Thoracic aorta (tissue), 2 donors: ENCODE data around the gene SOCS7. TPM values are rescaled to one million over a fixed set of nuclear protein-coding genes. Genes with fewer than 3 reads are reported as not detected.
"Not testable (repeated sequence)": the region's sequence is repeated elsewhere in the genome, so short reads cannot be mapped to it uniquely, and the experiment has no call there.

Source experiments
- ATAC-seq: fragments of 150-250 bp; one replicate; pipeline ENCODE4 v1.8.0; 2017; ENCODE audit warnings: low read depth; ENCODE audit not compliant: insufficient number of reproducible peaks, low FRiP score
- DNase-seq: peaks from one replicate; pipeline ENCODE4 v3.0.0-alpha.2; 2020; ENCODE audit warnings: low spot score
- H3K27ac ChIP-seq, 2 donors: fragments of 200-600 bp; sonication (generic); 1 replicate in 1 of 2; 2 replicates in 1 of 2; pipeline ENCODE4 v1.5.1; 2016; ENCODE audit warnings: mild to moderate bottlenecking in 2 of 2, moderate library complexity in 2 of 2
- H3K27me3 ChIP-seq: fragments of 200-600 bp; sonication (generic); replicated peaks from 2 replicates; pipeline ENCODE4 v1.6.0; 2016; ENCODE audit warnings: mild to moderate bottlenecking; ENCODE audit not compliant: insufficient read depth
- H3K36me3 ChIP-seq: fragments of 200-600 bp; sonication (generic); one replicate; pipeline ENCODE4 v1.5.1; 2016
- H3K4me1 ChIP-seq, 2 donors: fragments of 200-600 bp; sonication (generic); 1 replicate in 1 of 2; 2 replicates in 1 of 2; pipeline versions ENCODE4 v1.5.1 to v1.6.0; 2016; ENCODE audit warnings: low read depth in 2 of 2, mild to moderate bottlenecking in 1 of 2; ENCODE audit not compliant: control insufficient read depth in 1 of 2
- H3K4me3 ChIP-seq: fragments of 200-600 bp; sonication (generic); 2 replicates; pipeline ENCODE4 v1.5.1; 2016; ENCODE audit warnings: mild to moderate bottlenecking
- H3K9me3 ChIP-seq: fragments of 200-600 bp; sonication (generic); 2 replicates; pipeline ENCODE4 v1.5.1; 2016
- CTCF ChIP-seq: fragments of 200-600 bp; sonication (generic); IDR thresholded peaks from one replicate; pipeline ENCODE4 v1.5.1; 2019; ENCODE audit warnings: antibody characterized with exemption
- total RNA-seq, 2 donors: library from RNA; depleted of rRNA; stranded (reverse); fragments of >200 nt; gene quantifications; one replicate each; pipeline versions ENCODE4 v1.1.0 to v1.2.3, GENCODE V29; 2016

The SOCS7 gene
- total RNA-seq, 2 donors from 2014 or later: 14.3 to 21.9 TPM

- H3K4me1 ChIP-seq: peaks cover 8 to 27% of the 10 kb centered on the region in 2 donors
- H3K27me3 ChIP-seq: no peaks in the 10 kb centered on the region
- ATAC-seq (no peak), DNase-seq (no peak)
- H3K9me3 ChIP-seq: no peaks in the 10 kb centered on the region
- H3K4me3 ChIP-seq: no peak overlapping the region
- TF ChIP-seq CTCF: no peak
- peak overlapping the region; percentile 36 to 46 for H3K27ac ChIP-seq
- H3K36me3 ChIP-seq: no peaks in the 10 kb centered on the region
Observed at GRCh38 chr17:38436386-38436785, 84.7 kb downstream of the SOCS7 start.

GRCh38 chr17:38437313-38437712, 85.7 kb downstream of the SOCS7 start:
- not testable (repeated sequence) for H3K9me3 ChIP-seq, H3K36me3 ChIP-seq, DNase-seq, H3K4me3 ChIP-seq, ATAC-seq, H3K27me3 ChIP-seq, H3K27ac ChIP-seq
- H3K4me1 ChIP-seq: peaks cover 16 to 36% of the 10 kb centered on the region in 2 donors

- Histone ChIP-seq H3K9me3 (no peaks in the 10 kb centered on the region), H3K36me3 (no peaks in the 10 kb centered on the region), H3K4me1 (peaks cover 27 to 58% of the 10 kb centered on the region in 2 donors), H3K27ac (peak overlapping the region; percentile 74 to 78), H3K4me3 (no peak overlapping the region), H3K27me3 (no peaks in the 10 kb centered on the region)
- DNase-seq (no peak), ATAC-seq (no peak)
- no peak for TF ChIP-seq CTCF
Observed at GRCh38 chr17:38439436-38439835, 87.8 kb downstream of the SOCS7 start.

- H3K4me1 ChIP-seq: peaks cover 27 to 61% of the 10 kb centered on the region in 2 donors
- no peak overlapping the region for H3K4me3 ChIP-seq
- H3K9me3 ChIP-seq: no peaks in the 10 kb centered on the region
- H3K27ac ChIP-seq: peak overlapping the region; percentile 74 to 78
- no peaks in the 10 kb centered on the region for H3K27me3 ChIP-seq
- DNase-seq (no peak), ATAC-seq (no peak)
- no peaks in the 10 kb centered on the region for H3K36me3 ChIP-seq
- no peak for TF ChIP-seq CTCF
Observed at GRCh38 chr17:38440614-38441397, 89.2 kb downstream of the SOCS7 start.

- ATAC-seq: no peak
- H3K4me3 ChIP-seq: no peak overlapping the region
- no peaks in the 10 kb centered on the region for H3K36me3 ChIP-seq
- peak overlapping the region; percentile 74 to 78 for H3K27ac ChIP-seq
- DNase-seq: no peak
- H3K27me3 ChIP-seq: no peaks in the 10 kb centered on the region
- H3K9me3 ChIP-seq: no peaks in the 10 kb centered on the region
- no peak for TF ChIP-seq CTCF
- H3K4me1 ChIP-seq: peaks cover 27 to 54% of the 10 kb centered on the region in 2 donors
Observed at GRCh38 chr17:38441429-38442061, 89.9 kb downstream of the SOCS7 start.
